Medulla oblongata (tissue), 1 donor: ENCODE results near the gene NUP160.
"Not testable (repeated sequence)": the region's sequence is repeated elsewhere in the genome, so short reads cannot be mapped to it uniquely, and the experiment has no call there.

Source experiments
- DNase-seq: peaks from one replicate; pipeline ENCODE4 v3.0.0-alpha.2; 2015; ENCODE audit errors: extremely low spot score

NUP160 gene

GRCh38 chr11:47861728-47862127 lies 13.6 kb upstream of the NUP160 start:
- no peak for DNase-seq

GRCh38 chr11:47860536-47860935 lies 12.4 kb upstream of the NUP160 start:
- no peak for DNase-seq

GRCh38 chr11:47857892-47858543 lies 9.9 kb upstream of the NUP160 start:
- DNase-seq, result no peak

GRCh38 chr11:47857485-47857884 lies 9.3 kb upstream of the NUP160 start:
- DNase-seq, result no peak

GRCh38 chr11:47856186-47856585 lies 8.0 kb upstream of the NUP160 start:
- no peak for DNase-seq

GRCh38 chr11:47854667-47855066 lies 6.5 kb upstream of the NUP160 start:
- DNase-seq, result no peak

GRCh38 chr11:47852053-47852452 lies 3.9 kb upstream of the NUP160 start:
- no peak for DNase-seq

GRCh38 chr11:47850337-47850736 lies 2.2 kb upstream of the NUP160 start:
- no peak for DNase-seq

- no peak for DNase-seq
Measured at GRCh38 chr11:47848700-47849155, 578 bp upstream of the NUP160 start.

- no peak for DNase-seq
Measured at GRCh38 chr11:47847537-47847891, 636 bp downstream of the NUP160 start.

GRCh38 chr11:47846998-47847397 lies 1.2 kb downstream of the NUP160 start:
- DNase-seq, result no peak

GRCh38 chr11:47843361-47844055 lies 4.6 kb downstream of the NUP160 start:
- no peak for DNase-seq

- DNase-seq, result no peak
Measured at GRCh38 chr11:47842749-47843148, 5.4 kb downstream of the NUP160 start.

GRCh38 chr11:47837929-47838328 lies 10.2 kb downstream of the NUP160 start:
- no peak for DNase-seq

- no peak for DNase-seq
Measured at GRCh38 chr11:47837292-47837691, 10.9 kb downstream of the NUP160 start.

- not testable (repeated sequence) for DNase-seq
Measured at GRCh38 chr11:47830013-47830412, 18.1 kb downstream of the NUP160 start.

GRCh38 chr11:47828284-47828683 lies 19.9 kb downstream of the NUP160 start:
- DNase-seq, result no peak

- DNase-seq, result not testable (repeated sequence)
Measured at GRCh38 chr11:47822664-47823063, 25.5 kb downstream of the NUP160 start.

- no peak for DNase-seq
Measured at GRCh38 chr11:47819743-47820142, 28.4 kb downstream of the NUP160 start.

GRCh38 chr11:47800759-47801158 lies 47.4 kb downstream of the NUP160 start:
- DNase-seq, result no peak

GRCh38 chr11:47797633-47798032 lies 50.5 kb downstream of the NUP160 start:
- DNase-seq, result no peak

GRCh38 chr11:47791774-47792430 lies 56.2 kb downstream of the NUP160 start:
- no peak for DNase-seq

GRCh38 chr11:47790017-47790416 lies 58.1 kb downstream of the NUP160 start:
- DNase-seq, result not testable (repeated sequence)
